AG08395 (cell line): ENCODE data around the gene DAAM1.

Source experiments
- DNase-seq: peaks from one replicate; pipeline ENCODE4 v3.0.0; 2012; ENCODE audit warnings: mixed read lengths, low spot score

DAAM1 gene

GRCh38 chr14:59254911-59255545, 66.6 kb downstream of the DAAM1 start:
- peak; percentile 47 for DNase-seq

- DNase-seq = no peak
These were observed 67.9 kb downstream of the DAAM1 start for GRCh38 chr14:59256331-59256730.

GRCh38 chr14:59261334-59261733, 72.9 kb downstream of the DAAM1 start:
- DNase-seq = no peak

- no peak for DNase-seq
These were observed 74.4 kb downstream of the DAAM1 start for GRCh38 chr14:59262717-59263454.

- no peak for DNase-seq
These were observed 77.3 kb downstream of the DAAM1 start for GRCh38 chr14:59265808-59266207.

DNA sequence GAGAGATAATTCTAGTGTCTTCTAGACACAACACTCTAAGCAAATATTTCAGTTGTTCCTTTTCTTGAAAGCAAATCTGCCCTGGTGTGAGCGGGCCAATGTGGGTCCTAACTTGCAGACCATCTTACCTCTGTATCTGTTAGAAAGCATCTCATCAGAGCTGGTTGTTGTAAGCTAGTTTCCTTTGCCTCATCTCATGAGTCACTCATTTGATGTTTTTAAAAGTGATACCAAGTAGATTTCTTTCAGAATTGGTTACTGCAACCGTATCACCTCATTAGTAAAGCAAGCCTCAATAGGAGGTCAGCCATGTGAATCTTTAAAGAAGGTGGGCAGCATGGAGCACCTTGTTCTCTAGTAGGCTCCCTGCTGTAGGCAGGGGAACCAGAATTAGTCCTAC, 78.6 kb downstream of the DAAM1 start:
- no peak for DNase-seq

DNA sequence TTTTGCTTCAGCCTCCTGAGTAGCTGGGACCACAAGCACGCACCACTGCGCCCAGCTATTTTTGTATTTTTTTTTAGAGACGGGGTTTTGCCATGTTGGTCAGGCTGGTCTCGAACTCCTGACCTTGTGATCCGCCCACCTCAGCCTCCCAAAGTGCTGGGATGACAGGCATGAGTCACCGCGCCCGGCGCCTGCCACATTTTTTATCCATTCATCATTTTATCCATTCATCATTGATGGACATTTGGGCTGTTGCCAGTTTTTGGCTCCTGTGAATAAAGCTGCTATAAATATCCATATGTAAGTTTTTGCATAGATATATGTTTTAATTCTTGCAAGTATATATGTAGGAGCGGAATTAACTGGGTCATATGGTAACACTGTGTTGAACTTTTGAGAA, 79.5 kb downstream of the DAAM1 start:
- no peak for DNase-seq

DNA sequence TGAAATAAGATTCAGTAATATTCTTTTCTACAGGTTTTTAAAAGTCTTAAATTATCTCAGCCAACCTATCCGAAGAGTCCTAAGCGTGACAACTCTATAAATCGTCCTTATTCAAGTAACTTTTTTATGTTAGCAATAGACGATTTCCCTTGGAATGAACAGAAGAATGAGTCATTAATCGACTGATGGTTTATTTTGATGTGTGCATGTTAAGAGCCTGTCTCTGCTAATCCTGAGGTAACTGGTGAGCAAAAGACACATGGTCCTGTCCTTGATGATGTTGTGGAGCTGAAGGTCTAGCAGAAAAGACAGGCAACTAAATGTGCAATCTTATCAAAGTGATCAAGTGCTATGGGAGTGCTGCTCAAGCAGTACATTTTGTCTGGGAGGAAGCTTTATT, 80.4 kb downstream of the DAAM1 start:
- DNase-seq = no peak

DNA sequence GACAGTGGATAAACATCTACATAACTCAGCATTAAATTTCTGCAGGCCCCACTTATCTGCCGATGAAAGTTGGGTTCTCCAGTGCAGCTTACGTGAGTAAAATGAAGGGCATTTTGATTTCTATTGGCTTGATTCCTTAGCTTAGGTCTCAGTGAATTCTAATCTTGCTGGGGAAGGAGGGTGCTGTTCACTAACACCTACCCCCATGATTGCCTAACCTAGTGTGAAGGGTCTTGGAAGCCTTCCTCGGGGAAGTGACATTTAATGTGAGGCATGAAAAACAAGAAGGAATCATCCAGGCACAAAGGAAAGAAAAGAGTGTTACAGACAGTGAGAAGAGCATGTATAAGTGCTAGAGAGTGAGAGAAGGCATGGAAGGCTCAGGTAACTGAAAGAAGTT, 81.0 kb downstream of the DAAM1 start:
- no peak for DNase-seq

DNA sequence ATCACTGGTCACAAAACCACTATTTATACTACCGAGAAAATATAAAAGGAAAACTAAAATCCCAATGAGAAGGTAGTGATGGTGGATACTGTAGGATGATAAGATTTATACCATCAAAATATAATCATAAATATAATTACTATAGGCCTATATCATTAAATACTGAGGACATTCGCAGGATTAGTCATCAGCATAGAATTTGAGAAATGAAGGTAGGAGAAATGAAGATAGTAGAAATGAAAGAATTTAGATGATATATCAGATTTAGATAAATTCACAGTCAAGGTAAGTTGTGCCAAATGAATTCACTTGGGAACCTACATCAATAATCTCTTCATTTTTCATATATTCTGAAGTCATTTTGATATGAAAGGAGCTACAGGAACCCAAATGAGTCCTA, 82.8 kb downstream of the DAAM1 start:
- DNase-seq = no peak

- no peak for DNase-seq
These were observed 83.3 kb downstream of the DAAM1 start for GRCh38 chr14:59271734-59272133.

- no peak for DNase-seq
These were observed 84.2 kb downstream of the DAAM1 start for GRCh38 chr14:59272633-59273032.

DNA sequence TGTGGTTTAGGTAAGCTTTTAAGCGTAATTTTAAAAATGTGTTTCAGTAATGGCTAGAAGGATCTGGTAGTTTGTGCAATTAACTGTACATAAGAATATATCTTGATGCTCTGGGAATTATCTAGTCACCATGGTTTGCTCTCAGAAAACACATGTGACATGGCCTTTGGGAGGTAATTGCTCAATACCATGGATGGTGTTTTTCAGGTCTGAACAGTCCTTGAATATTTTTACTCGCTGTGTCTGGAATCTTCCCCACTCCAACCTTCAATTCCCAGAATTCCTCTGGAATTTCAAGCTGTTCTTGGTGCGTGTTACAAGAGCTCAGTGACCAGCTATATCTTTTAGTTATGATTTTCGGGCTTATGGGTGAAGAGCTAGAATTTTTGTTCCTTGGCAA, 85.3 kb downstream of the DAAM1 start:
- DNase-seq = no peak

DNA sequence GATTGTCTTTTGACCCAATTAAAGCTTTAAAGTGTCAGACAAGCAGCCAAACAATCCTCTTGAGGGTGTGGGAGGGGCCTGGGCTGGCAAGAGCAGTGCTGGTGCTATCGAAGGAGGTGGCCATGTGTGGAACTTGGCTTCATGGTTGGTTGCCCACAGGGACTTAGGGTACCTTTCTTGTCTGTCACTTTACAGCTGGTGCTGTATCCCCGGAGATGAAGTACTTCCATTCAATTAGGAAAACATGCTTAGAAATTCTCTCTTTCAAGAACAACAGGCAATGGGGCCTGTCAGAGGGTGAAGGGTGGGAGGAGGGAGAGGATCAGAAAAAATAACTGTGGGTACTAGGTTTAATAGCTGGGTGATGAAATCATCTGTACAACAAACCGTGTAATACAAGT, 86.5 kb downstream of the DAAM1 start:
- DNase-seq = no peak

- DNase-seq = peak; percentile 75
These were observed 87.2 kb downstream of the DAAM1 start for GRCh38 chr14:59275668-59276067.

- DNase-seq = no peak
These were observed 87.8 kb downstream of the DAAM1 start for GRCh38 chr14:59276235-59276634.

GRCh38 chr14:59277659-59278058, 89.2 kb downstream of the DAAM1 start:
- no peak for DNase-seq

DNA sequence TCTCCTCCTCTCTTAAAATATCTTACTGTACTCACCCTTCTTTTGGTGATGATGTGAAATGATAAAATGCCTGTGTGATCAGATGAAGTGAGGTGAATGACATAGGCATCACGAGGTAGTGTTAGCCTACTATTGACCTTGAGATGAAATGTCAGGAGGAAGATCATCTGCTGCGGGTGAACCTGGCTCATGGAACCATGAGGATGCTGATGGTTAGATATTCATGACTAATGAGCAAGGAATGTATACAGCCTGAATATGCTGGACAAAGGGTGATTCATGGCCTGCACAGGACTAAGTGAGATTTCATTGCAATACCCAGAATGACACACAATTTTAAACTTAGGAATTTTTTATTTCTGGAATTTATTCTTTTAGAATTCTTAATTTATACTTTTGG, 89.6 kb downstream of the DAAM1 start:
- peak; percentile 78 for DNase-seq

DNA sequence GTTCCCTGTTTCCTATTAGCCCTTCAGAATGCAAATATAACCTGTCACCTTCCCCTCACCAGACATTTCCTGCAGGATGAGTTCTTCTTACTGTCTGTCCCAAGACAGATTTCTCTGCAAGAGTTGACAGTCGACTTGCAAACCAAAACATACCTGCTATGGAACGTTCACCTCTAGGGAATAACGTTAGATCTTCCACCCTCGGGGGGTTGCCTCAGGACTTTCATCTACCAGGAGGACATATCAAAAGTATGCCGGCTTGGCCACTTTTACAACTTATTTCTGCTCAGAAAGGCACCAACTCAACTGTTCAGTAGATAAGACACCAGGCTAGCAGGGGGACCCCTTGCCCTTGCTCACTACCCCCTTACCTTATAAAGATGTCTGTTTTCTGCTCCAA, 92.5 kb downstream of the DAAM1 start:
- no peak for DNase-seq

DNA sequence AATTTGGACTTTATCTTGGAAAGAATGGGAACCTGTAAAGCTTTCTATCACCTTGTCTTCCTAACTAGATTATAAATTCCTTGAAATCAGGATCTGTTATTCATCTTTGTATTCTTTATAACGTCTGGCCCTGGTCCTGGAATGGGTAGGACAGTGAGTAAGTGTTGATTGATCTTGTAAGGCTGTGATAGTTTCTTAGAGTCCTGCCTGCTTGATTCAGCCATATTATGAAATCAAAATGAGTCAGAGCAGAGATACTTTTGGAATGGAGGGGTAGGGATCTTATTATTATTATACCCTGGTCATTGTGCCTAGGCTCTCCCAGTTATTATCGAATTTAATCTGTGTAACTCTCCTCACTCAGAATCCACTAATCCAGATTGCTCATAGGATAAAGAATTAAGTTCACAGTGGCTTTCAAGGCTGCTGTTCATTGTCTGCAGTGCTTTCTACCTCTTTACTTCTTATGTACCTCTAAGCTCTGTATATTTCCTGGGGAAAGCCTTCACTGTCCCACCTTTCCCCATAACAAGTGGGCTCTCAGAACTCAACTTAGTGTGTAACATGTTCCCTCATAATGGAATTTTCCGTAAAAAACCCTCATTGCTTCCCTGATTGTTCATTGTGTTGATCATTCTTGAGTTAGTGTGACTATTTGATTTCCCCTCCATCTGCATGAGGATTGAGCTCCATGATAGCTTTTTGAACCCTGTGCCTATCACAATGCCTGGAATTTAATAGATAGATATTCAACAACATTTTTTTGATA, 93.3 kb downstream of the DAAM1 start:
- DNase-seq = peak; percentile 50

GRCh38 chr14:59282378-59282765, 93.9 kb downstream of the DAAM1 start:
- peak; percentile 29 for DNase-seq

DNA sequence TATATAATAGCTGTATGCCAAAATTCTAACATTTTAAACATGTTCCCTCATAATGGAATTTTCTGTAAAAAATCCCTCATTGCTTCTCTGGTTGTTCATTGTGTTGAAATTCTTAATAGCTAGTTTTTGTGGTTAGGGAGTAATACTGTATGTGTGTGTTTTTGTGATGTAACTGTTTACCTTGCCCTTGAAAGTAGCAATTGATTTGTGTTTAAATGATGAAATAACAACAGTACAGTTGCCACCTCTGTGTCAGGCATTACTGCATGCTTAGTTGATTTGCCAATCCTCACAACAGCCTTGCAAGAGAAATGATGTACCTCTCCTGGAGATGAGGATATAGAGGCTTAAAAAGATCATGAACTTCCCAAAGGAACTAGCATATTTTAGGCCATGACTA, 94.9 kb downstream of the DAAM1 start:
- DNase-seq = peak; percentile 39

GRCh38 chr14:59284059-59284458, 95.6 kb downstream of the DAAM1 start:
- no peak for DNase-seq
